Liver (tissue), 9 donors: ENCODE results near the gene TSTD1. TPM values are rescaled to one million over a fixed set of nuclear protein-coding genes. Genes with fewer than 3 reads are reported as not detected.

Experiments
- DNase-seq: peaks from one replicate; pipeline ENCODE4 v3.0.0-alpha.2; 2017; ENCODE audit warnings: low spot score
- H3K27ac ChIP-seq, 2 donors: one replicate each; pipeline ENCODE4 v1.7.0; 2013; ENCODE audit warnings: inconsistent platforms in 2 of 2, low read length in 2 of 2, control low read depth in 1 of 2, low read depth in 1 of 2, mild to moderate bottlenecking in 1 of 2
- H3K27me3 ChIP-seq, 4 donors: one replicate each; pipeline versions ENCODE4 v1.6.1 to v1.7.0; 2013; ENCODE audit warnings: low read length in 3 of 4, inconsistent platforms in 1 of 4, mild to moderate bottlenecking in 1 of 4, moderate library complexity in 1 of 4; ENCODE audit not compliant: control insufficient read depth in 4 of 4, insufficient read depth in 4 of 4
- H3K36me3 ChIP-seq, 4 donors: one replicate each; pipeline versions ENCODE4 v1.6.1 to v1.7.0; 2013; ENCODE audit warnings: low read length in 3 of 4, mild to moderate bottlenecking in 3 of 4, low read depth in 1 of 4, moderate library complexity in 1 of 4; ENCODE audit not compliant: control insufficient read depth in 4 of 4, insufficient read depth in 3 of 4
- H3K4me1 ChIP-seq, 4 donors: one replicate each; pipeline versions ENCODE4 v1.6.1 to v1.7.0; 2013; ENCODE audit warnings: low read length in 3 of 4, mild to moderate bottlenecking in 3 of 4, moderate library complexity in 1 of 4; ENCODE audit not compliant: control insufficient read depth in 4 of 4, insufficient read depth in 4 of 4
- H3K4me3 ChIP-seq, 3 donors: one replicate each; pipeline versions ENCODE4 v1.6.1 to v1.7.0; 2013; ENCODE audit warnings: low read length in 3 of 3, control low read depth in 1 of 3, low read depth in 1 of 3, mild to moderate bottlenecking in 1 of 3
- H3K9ac ChIP-seq, 2 donors: one replicate each; pipeline ENCODE4 v1.7.0; 2013; ENCODE audit warnings: low read length in 2 of 2, mild to moderate bottlenecking in 2 of 2, moderate library complexity in 2 of 2, control low read depth in 1 of 2, low read depth in 1 of 2
- H3K9me3 ChIP-seq, 4 donors: one replicate each; pipeline versions ENCODE4 v1.6.1 to v1.7.0; 2013; ENCODE audit warnings: low read length in 3 of 4; ENCODE audit not compliant: control insufficient read depth in 4 of 4
- EGR1 ChIP-seq, 2 donors: IDR thresholded peaks; 2 replicates each; pipeline ENCODE4 v1.6.1; 2016 to 2018; ENCODE audit warnings: antibody characterized with exemption in 2 of 2, low read depth in 2 of 2
- FOXA2 ChIP-seq: IDR thresholded peaks from 2 replicates; pipeline ENCODE4 v1.6.1; 2016; ENCODE audit warnings: antibody characterized with exemption
- GABPA ChIP-seq, 2 donors: IDR thresholded peaks in 1 of 2; conservative IDR thresholded peaks in 1 of 2; 2 replicates each; pipeline ENCODE4 v1.6.1; 2016; ENCODE audit warnings: antibody characterized with exemption in 2 of 2, mild to moderate bottlenecking in 1 of 2, moderate library complexity in 1 of 2
- HNF4A ChIP-seq, 2 donors: conservative IDR thresholded peaks; 2 replicates each; pipeline ENCODE4 v1.6.1; 2016; ENCODE audit warnings: antibody characterized with exemption in 2 of 2, mild to moderate bottlenecking in 2 of 2
- JUND ChIP-seq, 2 donors: IDR thresholded peaks; 2 replicates each; pipeline ENCODE4 v1.6.1; 2016; ENCODE audit warnings: antibody characterized with exemption in 2 of 2
- NR2F2 ChIP-seq: IDR thresholded peaks from 2 replicates; pipeline ENCODE4 v1.6.1; 2016; ENCODE audit warnings: antibody characterized with exemption
- RAD21 ChIP-seq, 2 donors: IDR thresholded peaks; 2 replicates each; pipeline ENCODE4 v1.6.1; 2016; ENCODE audit warnings: antibody characterized with exemption in 2 of 2, mild to moderate bottlenecking in 2 of 2
- RXRA ChIP-seq, 2 donors: IDR thresholded peaks; 2 replicates each; pipeline ENCODE4 v1.6.1; 2017 to 2018; ENCODE audit warnings: antibody characterized with exemption in 2 of 2, mild to moderate bottlenecking in 1 of 2
- SP1 ChIP-seq: IDR thresholded peaks from 2 replicates; pipeline ENCODE4 v1.6.1; 2018; ENCODE audit warnings: antibody characterized with exemption, mild to moderate bottlenecking
- TAF1 ChIP-seq: conservative IDR thresholded peaks from 2 replicates; pipeline ENCODE4 v1.6.1; 2016; ENCODE audit warnings: antibody characterized with exemption, mild to moderate bottlenecking
- YY1 ChIP-seq: IDR thresholded peaks from 2 replicates; pipeline ENCODE4 v1.6.1; 2016; ENCODE audit warnings: antibody characterized with exemption, mild to moderate bottlenecking
- WGBS: extraction: QIAGEN DNeasy Blood & Tissue Kit; methylation state at CpG from one replicate; pipeline ENCODE4 v1.1.7; 2013; 5-methylcytosine and 5-hydroxymethylcytosine counted together
- polyA plus RNA-seq, 2 donors: library from polyadenylated mRNA; stranded (reverse) in 1 of 2; unstranded in 1 of 2; fragments of 200-250 nt in 1 of 2; fragments of >200 nt in 1 of 2; fragmentation: Nextera tagmentation in 1 of 2; extraction: Ambion mirVana in 1 of 2; gene quantifications; one replicate each; pipeline versions ENCODE4 v1.2.1 to v1.2.3, GENCODE V29; 2013 to 2015
- total RNA-seq, 2 donors: library from RNA; depleted of rRNA; stranded (reverse); fragments of >200 nt; gene quantifications; one replicate each; pipeline ENCODE4 v1.2.3, GENCODE V29; 2014
- TF ChIP-seq, protein P1 (sequence below): fragments of 150-350 bp; IDR thresholded peaks from 2 replicates; pipeline ENCODE4 v1.5.1; 2017; ENCODE audit warnings: improper control_type of control experiment, low read depth, low read length; ENCODE audit not compliant: missing input control
- TF ChIP-seq, protein P2 (sequence below): IDR thresholded peaks from 2 replicates; pipeline ENCODE4 v1.6.1; 2016; ENCODE audit warnings: antibody characterized with exemption
- TF ChIP-seq, protein P3 (sequence below): IDR thresholded peaks from 2 replicates; pipeline ENCODE4 v1.6.1; 2016; ENCODE audit warnings: antibody characterized with exemption, mild to moderate bottlenecking
- TF ChIP-seq, protein P4 (sequence below): IDR thresholded peaks from 2 replicates; pipeline ENCODE4 v1.6.1; 2016; ENCODE audit warnings: antibody characterized with exemption
- donor health status: healthy.
- donor health status: healthy.
- donor health status: healthy.
- donor health status: healthy.
- donor health status: healthy.

The TSTD1 gene
- total and polyA plus RNA-seq, 4 donors, result 10.9 to 67.5 (median 34.8) TPM

DNA sequence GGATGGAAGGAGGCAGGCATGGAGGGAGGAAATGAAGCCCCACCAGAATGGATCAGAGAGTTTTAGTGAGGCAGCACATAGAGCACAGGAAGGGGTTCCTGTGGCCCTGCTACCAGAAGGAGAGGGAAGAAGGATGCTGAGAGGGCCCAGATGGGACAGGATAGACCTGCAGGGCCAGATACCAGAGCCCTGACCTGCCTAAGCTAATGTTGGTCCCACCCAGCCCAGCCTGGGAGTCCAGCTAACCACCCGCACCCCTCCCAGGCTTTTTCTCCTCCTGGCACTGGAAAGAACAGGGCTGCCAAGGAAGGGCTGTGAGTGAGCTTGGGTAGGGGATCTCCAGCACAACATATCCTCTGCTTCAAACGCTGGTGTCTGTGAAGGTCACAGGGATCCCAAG lies 43.7 kb upstream of the TSTD1 start:
- no peaks in the 10 kb centered on the region for H3K27me3 ChIP-seq
- no peaks in the 10 kb centered on the region for H3K36me3 ChIP-seq
- no peak overlapping the region for H3K9ac ChIP-seq
- no peak overlapping the region for H3K27ac ChIP-seq
- TF ChIP-seq FOXA2 (no peak), HNF4A (conservative IDR thresholded peaks at IDR 0.05) (no peak), EGR1 (IDR thresholded peaks at IDR 0.05; ENCODE audit: low read depth in 2 of 2) (no peak), RAD21 (IDR thresholded peaks at IDR 0.05) (no peak), TAF1 (no peak), GABPA (IDR thresholded peaks at IDR 0.05 in 1 of 2, conservative IDR thresholded peaks at IDR 0.05 in 1 of 2) (no peak), JUND (IDR thresholded peaks at IDR 0.05) (no peak)
- TF ChIP-seq, protein P1, sequence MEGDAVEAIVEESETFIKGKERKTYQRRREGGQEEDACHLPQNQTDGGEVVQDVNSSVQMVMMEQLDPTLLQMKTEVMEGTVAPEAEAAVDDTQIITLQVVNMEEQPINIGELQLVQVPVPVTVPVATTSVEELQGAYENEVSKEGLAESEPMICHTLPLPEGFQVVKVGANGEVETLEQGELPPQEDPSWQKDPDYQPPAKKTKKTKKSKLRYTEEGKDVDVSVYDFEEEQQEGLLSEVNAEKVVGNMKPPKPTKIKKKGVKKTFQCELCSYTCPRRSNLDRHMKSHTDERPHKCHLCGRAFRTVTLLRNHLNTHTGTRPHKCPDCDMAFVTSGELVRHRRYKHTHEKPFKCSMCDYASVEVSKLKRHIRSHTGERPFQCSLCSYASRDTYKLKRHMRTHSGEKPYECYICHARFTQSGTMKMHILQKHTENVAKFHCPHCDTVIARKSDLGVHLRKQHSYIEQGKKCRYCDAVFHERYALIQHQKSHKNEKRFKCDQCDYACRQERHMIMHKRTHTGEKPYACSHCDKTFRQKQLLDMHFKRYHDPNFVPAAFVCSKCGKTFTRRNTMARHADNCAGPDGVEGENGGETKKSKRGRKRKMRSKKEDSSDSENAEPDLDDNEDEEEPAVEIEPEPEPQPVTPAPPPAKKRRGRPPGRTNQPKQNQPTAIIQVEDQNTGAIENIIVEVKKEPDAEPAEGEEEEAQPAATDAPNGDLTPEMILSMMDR, result no peak
- no peak for DNase-seq
- WGBS, result 88% methylated on average over 2 of the region's 2 CpGs
- no peaks in the 10 kb centered on the region for H3K9me3 ChIP-seq
- H3K4me3 ChIP-seq, result no peak overlapping the region
- H3K4me1 ChIP-seq, result no peaks in the 10 kb centered on the region

DNA sequence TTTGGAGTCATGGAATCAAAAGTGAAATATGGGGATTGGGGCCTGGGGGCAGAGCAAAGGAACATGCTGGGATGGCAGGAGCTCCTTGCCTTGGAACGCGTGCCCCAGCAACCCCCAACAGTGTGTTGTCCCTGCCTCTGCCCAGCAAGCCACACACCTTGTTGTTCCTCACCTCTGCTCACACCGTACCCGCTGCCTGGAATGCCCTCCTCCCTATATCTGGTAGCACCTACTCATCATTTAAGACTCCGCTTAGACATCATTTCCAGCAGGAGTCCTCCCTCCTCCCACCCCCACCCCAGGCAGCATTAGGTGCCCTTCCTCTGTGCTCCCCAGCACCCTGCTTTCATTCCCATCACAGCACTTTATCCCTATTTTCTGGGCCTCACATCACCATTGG lies 42.8 kb upstream of the TSTD1 start:
- Histone ChIP-seq H3K27ac (no peak overlapping the region), H3K4me3 (no peak overlapping the region)
- TF ChIP-seq JUND (IDR thresholded peaks at IDR 0.05), result no peak
- no peak for TF ChIP-seq FOXA2
- TF ChIP-seq GABPA (IDR thresholded peaks at IDR 0.05 in 1 of 2, conservative IDR thresholded peaks at IDR 0.05 in 1 of 2), result no peak
- TF ChIP-seq, protein P2, sequence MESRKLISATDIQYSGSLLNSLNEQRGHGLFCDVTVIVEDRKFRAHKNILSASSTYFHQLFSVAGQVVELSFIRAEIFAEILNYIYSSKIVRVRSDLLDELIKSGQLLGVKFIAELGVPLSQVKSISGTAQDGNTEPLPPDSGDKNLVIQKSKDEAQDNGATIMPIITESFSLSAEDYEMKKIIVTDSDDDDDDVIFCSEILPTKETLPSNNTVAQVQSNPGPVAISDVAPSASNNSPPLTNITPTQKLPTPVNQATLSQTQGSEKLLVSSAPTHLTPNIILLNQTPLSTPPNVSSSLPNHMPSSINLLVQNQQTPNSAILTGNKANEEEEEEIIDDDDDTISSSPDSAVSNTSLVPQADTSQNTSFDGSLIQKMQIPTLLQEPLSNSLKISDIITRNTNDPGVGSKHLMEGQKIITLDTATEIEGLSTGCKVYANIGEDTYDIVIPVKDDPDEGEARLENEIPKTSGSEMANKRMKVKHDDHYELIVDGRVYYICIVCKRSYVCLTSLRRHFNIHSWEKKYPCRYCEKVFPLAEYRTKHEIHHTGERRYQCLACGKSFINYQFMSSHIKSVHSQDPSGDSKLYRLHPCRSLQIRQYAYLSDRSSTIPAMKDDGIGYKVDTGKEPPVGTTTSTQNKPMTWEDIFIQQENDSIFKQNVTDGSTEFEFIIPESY, result no peak
- TF ChIP-seq SP1, result no peak
- TF ChIP-seq YY1, result no peak
- TF ChIP-seq TAF1, result no peak

DNA sequence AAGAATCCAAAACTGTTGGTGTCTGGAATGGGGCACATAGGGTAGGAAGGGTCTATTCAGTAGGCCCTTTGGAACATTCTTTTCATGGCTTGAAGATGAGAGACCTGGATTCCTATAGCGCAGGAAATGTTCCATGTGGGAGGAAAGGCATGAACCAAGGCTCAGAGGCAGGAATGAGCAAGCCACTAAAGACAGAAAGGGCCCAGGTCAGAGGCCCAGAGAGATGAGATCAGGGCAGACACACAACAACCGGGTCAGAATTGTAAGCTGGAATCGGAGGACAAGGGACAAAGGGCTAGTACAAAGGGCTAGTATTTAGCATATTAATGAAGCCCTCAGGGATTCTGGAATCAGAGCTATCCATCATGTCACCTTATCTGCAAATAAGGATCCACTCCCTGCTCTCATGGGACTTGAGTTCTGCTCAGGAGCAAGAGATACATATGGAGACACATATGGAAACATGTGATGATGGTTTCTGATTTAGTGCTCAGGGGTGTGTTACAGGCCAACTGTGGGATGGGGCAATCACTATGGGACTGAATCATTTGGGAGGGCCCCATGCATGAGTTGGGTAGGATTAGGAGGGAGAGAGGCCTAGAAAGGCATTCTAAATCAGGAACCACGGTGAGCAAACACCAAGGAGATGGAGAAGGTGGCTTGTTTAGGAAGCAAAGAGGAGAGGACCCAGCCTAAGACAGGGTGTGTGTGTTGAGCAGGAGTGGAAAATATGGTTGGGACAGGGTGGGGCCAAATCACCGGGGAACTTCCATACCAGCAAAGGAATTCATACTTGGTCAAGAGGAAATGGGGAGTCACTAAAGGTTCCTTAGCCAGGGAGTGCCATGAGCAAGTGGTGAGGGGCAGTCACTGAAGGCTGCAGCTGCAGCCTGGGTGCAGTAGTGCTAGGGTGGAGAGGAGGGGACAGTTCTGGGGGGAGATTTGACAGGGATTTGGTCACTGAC lies 42.0 kb upstream of the TSTD1 start:
- no peak overlapping the region for H3K9ac ChIP-seq
- DNase-seq, result no peak
- 82% methylated on average over 5 of the region's 5 CpGs for WGBS
- TF ChIP-seq EGR1 (IDR thresholded peaks at IDR 0.05; ENCODE audit: low read depth in 2 of 2), result no peak
- TF ChIP-seq, protein P1, result no peak
- TF ChIP-seq, protein P3, sequence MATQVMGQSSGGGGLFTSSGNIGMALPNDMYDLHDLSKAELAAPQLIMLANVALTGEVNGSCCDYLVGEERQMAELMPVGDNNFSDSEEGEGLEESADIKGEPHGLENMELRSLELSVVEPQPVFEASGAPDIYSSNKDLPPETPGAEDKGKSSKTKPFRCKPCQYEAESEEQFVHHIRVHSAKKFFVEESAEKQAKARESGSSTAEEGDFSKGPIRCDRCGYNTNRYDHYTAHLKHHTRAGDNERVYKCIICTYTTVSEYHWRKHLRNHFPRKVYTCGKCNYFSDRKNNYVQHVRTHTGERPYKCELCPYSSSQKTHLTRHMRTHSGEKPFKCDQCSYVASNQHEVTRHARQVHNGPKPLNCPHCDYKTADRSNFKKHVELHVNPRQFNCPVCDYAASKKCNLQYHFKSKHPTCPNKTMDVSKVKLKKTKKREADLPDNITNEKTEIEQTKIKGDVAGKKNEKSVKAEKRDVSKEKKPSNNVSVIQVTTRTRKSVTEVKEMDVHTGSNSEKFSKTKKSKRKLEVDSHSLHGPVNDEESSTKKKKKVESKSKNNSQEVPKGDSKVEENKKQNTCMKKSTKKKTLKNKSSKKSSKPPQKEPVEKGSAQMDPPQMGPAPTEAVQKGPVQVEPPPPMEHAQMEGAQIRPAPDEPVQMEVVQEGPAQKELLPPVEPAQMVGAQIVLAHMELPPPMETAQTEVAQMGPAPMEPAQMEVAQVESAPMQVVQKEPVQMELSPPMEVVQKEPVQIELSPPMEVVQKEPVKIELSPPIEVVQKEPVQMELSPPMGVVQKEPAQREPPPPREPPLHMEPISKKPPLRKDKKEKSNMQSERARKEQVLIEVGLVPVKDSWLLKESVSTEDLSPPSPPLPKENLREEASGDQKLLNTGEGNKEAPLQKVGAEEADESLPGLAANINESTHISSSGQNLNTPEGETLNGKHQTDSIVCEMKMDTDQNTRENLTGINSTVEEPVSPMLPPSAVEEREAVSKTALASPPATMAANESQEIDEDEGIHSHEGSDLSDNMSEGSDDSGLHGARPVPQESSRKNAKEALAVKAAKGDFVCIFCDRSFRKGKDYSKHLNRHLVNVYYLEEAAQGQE, result no peak
- TF ChIP-seq HNF4A (conservative IDR thresholded peaks at IDR 0.05), result no peak
- TF ChIP-seq RXRA (IDR thresholded peaks at IDR 0.05), result no peak
- no peak for TF ChIP-seq RAD21 (IDR thresholded peaks at IDR 0.05)
- no peak for TF ChIP-seq FOXA2
- TF ChIP-seq NR2F2, result no peak
- TF ChIP-seq, protein P4, sequence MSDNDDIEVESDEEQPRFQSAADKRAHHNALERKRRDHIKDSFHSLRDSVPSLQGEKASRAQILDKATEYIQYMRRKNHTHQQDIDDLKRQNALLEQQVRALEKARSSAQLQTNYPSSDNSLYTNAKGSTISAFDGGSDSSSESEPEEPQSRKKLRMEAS, result no peak

More for the DNA sequence above, 42.8 kb upstream of the TSTD1 start:
- DNase-seq, result no peak
- Histone ChIP-seq H3K9me3 (no peaks in the 10 kb centered on the region), H3K4me1 (no peaks in the 10 kb centered on the region), H3K27me3 (no peaks in the 10 kb centered on the region), H3K9ac (no peak overlapping the region), H3K36me3 (no peaks in the 10 kb centered on the region)
- WGBS, result 77% methylated on average over 5 of the region's 5 CpGs

More for the DNA sequence above, 42.0 kb upstream of the TSTD1 start:
- H3K27me3 ChIP-seq, result no peaks in the 10 kb centered on the region
- no peak overlapping the region for H3K27ac ChIP-seq
- H3K4me3 ChIP-seq, result no peak overlapping the region
- no peaks in the 10 kb centered on the region for H3K36me3 ChIP-seq
- no peaks in the 10 kb centered on the region for H3K4me1 ChIP-seq
- H3K9me3 ChIP-seq, result no peaks in the 10 kb centered on the region
